GM23248 (cell line): ENCODE measurements around the gene SH3PXD2A. TPM values are rescaled to one million over a fixed set of nuclear protein-coding genes. Genes with fewer than 3 reads are reported as not detected.

ENCODE experiments used
- DNase-seq: peaks from one replicate; pipeline ENCODE4 v3.0.0-alpha.2; 2015
- H2AFZ ChIP-seq: fragments of 200-600 bp; sonication (generic); 2 replicates; pipeline ENCODE4 v1.6.1; 2016; ENCODE audit warnings: antibody characterized with exemption
- H3F3A ChIP-seq: fragments of 200-600 bp; sonication (generic); 2 replicates; pipeline ENCODE4 v1.6.1; 2016; ENCODE audit warnings: mild to moderate bottlenecking, antibody characterized with exemption, mixed run types; ENCODE audit not compliant: insufficient read depth
- H3K27ac ChIP-seq: fragments of 200-600 bp; sonication (generic); 2 replicates; pipeline ENCODE4 v1.5.1; 2016; ENCODE audit warnings: mild to moderate bottlenecking
- H3K27me3 ChIP-seq: fragments of 200-600 bp; sonication (generic); replicated peaks from 2 replicates; pipeline ENCODE4 v1.6.1; 2016; ENCODE audit warnings: mild to moderate bottlenecking; ENCODE audit not compliant: insufficient read depth
- H3K36me3 ChIP-seq: fragments of 200-600 bp; sonication (generic); 2 replicates; pipeline ENCODE4 v1.6.1; 2016; ENCODE audit warnings: low read depth, mild to moderate bottlenecking
- H3K4me1 ChIP-seq: fragments of 200-600 bp; sonication (generic); 2 replicates; pipeline ENCODE4 v1.6.1; 2016; ENCODE audit warnings: mild to moderate bottlenecking; ENCODE audit not compliant: insufficient read depth
- H3K4me2 ChIP-seq: fragments of 200-600 bp; sonication (generic); one replicate; pipeline ENCODE4 v1.6.1; 2016; ENCODE audit warnings: mild to moderate bottlenecking; ENCODE audit not compliant: unreplicated experiment
- H3K4me3 ChIP-seq: fragments of 200-600 bp; sonication (generic); 2 replicates; pipeline ENCODE4 v1.5.1; 2016; ENCODE audit warnings: mild to moderate bottlenecking
- H3K79me2 ChIP-seq: fragments of 200-600 bp; sonication (generic); 2 replicates; pipeline ENCODE4 v1.6.1; 2016; ENCODE audit warnings: mild to moderate bottlenecking; ENCODE audit not compliant: insufficient read depth
- H3K9ac ChIP-seq: fragments of 200-600 bp; sonication (generic); 2 replicates; pipeline ENCODE4 v1.6.1; 2016; ENCODE audit warnings: mild to moderate bottlenecking
- H3K9me2 ChIP-seq: fragments of 200-600 bp; sonication (generic); 2 replicates; pipeline ENCODE4 v1.6.1; 2016; ENCODE audit warnings: mixed run types, mild to moderate bottlenecking, moderate library complexity; ENCODE audit not compliant: insufficient read depth
- H3K9me3 ChIP-seq: fragments of 200-600 bp; sonication (generic); one replicate; pipeline ENCODE4 v1.6.1; 2017; ENCODE audit warnings: low read depth
- H4K20me1 ChIP-seq: fragments of 200-600 bp; sonication (generic); 2 replicates; pipeline ENCODE4 v1.6.0; 2016; ENCODE audit not compliant: insufficient read depth
- EZH2 ChIP-seq: fragments of 200-600 bp; sonication (generic); IDR thresholded peaks from 2 replicates; pipeline ENCODE4 v1.6.1; 2018; ENCODE audit warnings: antibody characterized with exemption, mild to moderate bottlenecking; ENCODE audit not compliant: insufficient read depth, poor library complexity, severe bottlenecking
- EZH2phosphoT487 ChIP-seq: fragments of 200-600 bp; sonication (generic); IDR thresholded peaks from 2 replicates; pipeline ENCODE4 v1.6.1; 2018; ENCODE audit warnings: antibody characterized with exemption, moderate library complexity, mild to moderate bottlenecking, low read depth; ENCODE audit not compliant: insufficient read depth
- WGBS, 2 experiments: methylation state at CpG; one replicate each; pipeline ENCODE4 v1.1.6; 2015 to 2017; ENCODE audit warnings: low lambda C conversion rate in 2 of 2, low coverage in 1 of 2; ENCODE audit errors: missing lambda C conversion rate in 2 of 2; 5-methylcytosine and 5-hydroxymethylcytosine counted together
- in situ Hi-C: fragments of 300-500 bp; cut with MboI; formaldehyde crosslinking; loops from 2 replicates; pipeline ENCODE4 v1.15.0; 2020
- polyA plus RNA-seq: library from polyadenylated mRNA; unstranded; fragments of >200 nt; fragmentation: Nextera tagmentation; extraction: Ambion mirVana; gene quantifications from 2 replicates; pipeline ENCODE4 v1.2.1, GENCODE V29; 2016
- total RNA-seq: library from RNA; depleted of rRNA; stranded (reverse); fragments of >200 nt; shearing (Covaris generic); gene quantifications from 2 replicates; pipeline ENCODE4 v1.2.3, GENCODE V29; 2014

SH3PXD2A gene
- total and polyA plus RNA-seq, 2 experiments from 2014 or later, result 34.0 to 58.0 TPM

- Histone ChIP-seq H3K9me2 (no peaks in the 10 kb centered on the region), H3K4me1 (no peaks in the 10 kb centered on the region), H2AFZ (no peak overlapping the region), H3K9me3 (no peaks in the 10 kb centered on the region), H4K20me1 (no peaks in the 10 kb centered on the region), H3K79me2 (no peaks in the 10 kb centered on the region), H3K36me3 (no peaks in the 10 kb centered on the region), H3K4me3 (no peak overlapping the region), H3F3A (no peaks in the 10 kb centered on the region), H3K27me3 (no peaks in the 10 kb centered on the region), H3K27ac (no peak overlapping the region), H3K4me2 (no peak overlapping the region), H3K9ac (no peak overlapping the region)
- 94% methylated on average over 6 of the region's 6 CpGs for WGBS, 2 experiments
- TF ChIP-seq EZH2, result no peak
- no peak for TF ChIP-seq EZH2phosphoT487
- in situ Hi-C loops, result no loop called here
- no peak for DNase-seq
Observed at GRCh38 chr10:103805781-103806180, 49.6 kb downstream of the SH3PXD2A start.

- Histone ChIP-seq H3K27me3 (no peaks in the 10 kb centered on the region), H3K4me1 (no peaks in the 10 kb centered on the region), H3K9me2 (no peaks in the 10 kb centered on the region), H3K4me3 (no peak overlapping the region), H3F3A (no peaks in the 10 kb centered on the region), H4K20me1 (no peaks in the 10 kb centered on the region), H3K79me2 (no peaks in the 10 kb centered on the region), H3K27ac (no peak overlapping the region), H3K9me3 (no peaks in the 10 kb centered on the region), H3K36me3 (no peaks in the 10 kb centered on the region), H2AFZ (no peak overlapping the region), H3K9ac (no peak overlapping the region), H3K4me2 (no peak overlapping the region)
- in situ Hi-C loops, result no loop called here
- DNase-seq, result no peak
- TF ChIP-seq EZH2, result no peak
- TF ChIP-seq EZH2phosphoT487, result no peak
- 98 to 100% methylated on average over 4 of the region's 4 CpGs for WGBS, 2 experiments
Observed at GRCh38 chr10:103804871-103805270, 50.5 kb downstream of the SH3PXD2A start.

GRCh38 chr10:103803941-103804340, 51.4 kb downstream of the SH3PXD2A start:
- Histone ChIP-seq H3K9me3 (no peaks in the 10 kb centered on the region), H3K4me1 (peaks cover 4% of the 10 kb centered on the region; the same call in 1 of the 2 replicates), H3K9me2 (no peaks in the 10 kb centered on the region), H3K79me2 (no peaks in the 10 kb centered on the region), H3K9ac (no peak overlapping the region), H3K4me3 (no peak overlapping the region), H4K20me1 (no peaks in the 10 kb centered on the region), H3F3A (no peaks in the 10 kb centered on the region), H2AFZ (no peak overlapping the region), H3K27ac (no peak overlapping the region), H3K36me3 (no peaks in the 10 kb centered on the region), H3K4me2 (no peak overlapping the region), H3K27me3 (no peaks in the 10 kb centered on the region)
- in situ Hi-C loops, result no loop called here
- no peak for DNase-seq
- TF ChIP-seq EZH2 (no peak), EZH2phosphoT487 (no peak)
- 60 to 67% methylated on average over 3 of the region's 3 CpGs for WGBS, 2 experiments

- Histone ChIP-seq H3K9me2 (no peaks in the 10 kb centered on the region), H2AFZ (no peak overlapping the region), H4K20me1 (no peaks in the 10 kb centered on the region), H3K4me1 (peaks cover 4% of the 10 kb centered on the region; the same call in 1 of the 2 replicates), H3K9ac (no peak overlapping the region), H3K79me2 (no peaks in the 10 kb centered on the region), H3K9me3 (no peaks in the 10 kb centered on the region), H3K27me3 (no peaks in the 10 kb centered on the region), H3K36me3 (no peaks in the 10 kb centered on the region), H3K27ac (no peak overlapping the region), H3F3A (no peaks in the 10 kb centered on the region), H3K4me3 (no peak overlapping the region), H3K4me2 (no peak overlapping the region)
- TF ChIP-seq EZH2phosphoT487 (no peak), EZH2 (no peak)
- no peak for DNase-seq
- in situ Hi-C loops, result no loop called here
- WGBS, 2 experiments, result 76 to 78% methylated on average over 7 of the region's 7 CpGs
Observed at GRCh38 chr10:103802637-103803353, 52.6 kb downstream of the SH3PXD2A start.
